Osteoblast (primary cell): ENCODE data around the gene CD300LD. TPM values are rescaled to one million over a fixed set of nuclear protein-coding genes. Genes with fewer than 3 reads are reported as not detected.
"Not testable (repeated sequence)": the region's sequence is repeated elsewhere in the genome, so short reads cannot be mapped to it uniquely, and the experiment has no call there.

Source experiments
- DNase-seq: peaks from one replicate; pipeline ENCODE4 v3.0.0; 2011; ENCODE audit warnings: low spot score, mixed read lengths; ENCODE audit not compliant: insufficient read length; ENCODE audit errors: missing footprints
- H2AFZ ChIP-seq: 2 replicates; pipeline ENCODE4 v1.6.0; 2011; ENCODE audit warnings: mild to moderate bottlenecking, low read length
- H3K27ac ChIP-seq: 2 replicates; pipeline ENCODE4 v1.5.1; 2011; ENCODE audit warnings: mild to moderate bottlenecking, low read depth, low read length, moderate library complexity
- H3K27me3 ChIP-seq: 2 replicates; pipeline ENCODE4 v1.6.0; 2012; ENCODE audit warnings: mild to moderate bottlenecking, control low read depth, inconsistent platforms, low read length, moderate library complexity; ENCODE audit not compliant: insufficient read depth
- H3K36me3 ChIP-seq: 2 replicates; pipeline ENCODE4 v1.5.1; 2011; ENCODE audit warnings: mild to moderate bottlenecking, low read length, control low read depth, moderate library complexity; ENCODE audit not compliant: insufficient read depth
- H3K4me1 ChIP-seq: 2 replicates; pipeline ENCODE4 v1.5.1; 2011; ENCODE audit warnings: mild to moderate bottlenecking, low read length, control low read depth, moderate library complexity; ENCODE audit not compliant: insufficient read depth
- H3K4me2 ChIP-seq: 2 replicates; pipeline ENCODE4 v1.6.0; 2011; ENCODE audit warnings: mild to moderate bottlenecking, low read length; ENCODE audit not compliant: insufficient read depth
- H3K4me3 ChIP-seq: fragments of 200-600 bp; sonication (generic); 3 replicates; pipeline ENCODE4 v1.5.1; 2012; ENCODE audit warnings: mild to moderate bottlenecking, low read length, inconsistent platforms; ENCODE audit not compliant: insufficient read depth
- H3K79me2 ChIP-seq: 2 replicates; pipeline ENCODE4 v1.6.0; 2012; ENCODE audit warnings: mild to moderate bottlenecking, low read length, control low read depth, inconsistent platforms; ENCODE audit not compliant: insufficient read depth
- H3K9me3 ChIP-seq: 2 replicates; pipeline ENCODE4 v1.5.1; 2011; ENCODE audit warnings: low read depth, low read length, control low read depth
- H4K20me1 ChIP-seq: 2 replicates; pipeline ENCODE4 v1.6.0; 2012; ENCODE audit warnings: mild to moderate bottlenecking, low read length, control low read depth; ENCODE audit not compliant: insufficient read depth
- CTCF ChIP-seq: IDR thresholded peaks from 2 replicates; pipeline ENCODE4 v1.5.1; 2011; ENCODE audit warnings: mild to moderate bottlenecking, low read depth, low read length, moderate library complexity; ENCODE audit errors: extremely low read depth
- total RNA-seq: library from RNA; depleted of rRNA; stranded (reverse); fragments of >200 nt; gene quantifications from 2 replicates; pipeline ENCODE4 v1.2.3, GENCODE V29; 2012

Gene CD300LD
- total RNA-seq, 1 donor: not detected

GRCh38 chr17:74632617-74633016 is 40.5 kb upstream of the CD300LD start:
- no peaks in the 10 kb centered on the region for H3K9me3 ChIP-seq
- no peaks in the 10 kb centered on the region for H3K36me3 ChIP-seq
- DNase-seq: no peak
- TF ChIP-seq CTCF: no peak
- H3K4me1 ChIP-seq: no peaks in the 10 kb centered on the region
- peaks cover 5% of the 10 kb centered on the region for H3K27me3 ChIP-seq
- no peak overlapping the region for H3K27ac ChIP-seq
- no peaks in the 10 kb centered on the region for H4K20me1 ChIP-seq
- H3K4me2 ChIP-seq: no peak overlapping the region
- H2AFZ ChIP-seq: no peak overlapping the region
- H3K4me3 ChIP-seq: no peak overlapping the region
- H3K79me2 ChIP-seq: no peaks in the 10 kb centered on the region

- Histone ChIP-seq H3K4me1 (no peaks in the 10 kb centered on the region), H3K27ac (no peak overlapping the region), H4K20me1 (no peaks in the 10 kb centered on the region), H3K79me2 (no peaks in the 10 kb centered on the region), H3K4me2 (no peak overlapping the region), H3K27me3 (peaks cover 5% of the 10 kb centered on the region), H3K36me3 (no peaks in the 10 kb centered on the region), H3K9me3 (no peaks in the 10 kb centered on the region), H3K4me3 (no peak overlapping the region), H2AFZ (no peak overlapping the region)
- no peak for TF ChIP-seq CTCF
- DNase-seq: no peak
Observed at GRCh38 chr17:74631468-74632450, 39.7 kb upstream of the CD300LD start.

GRCh38 chr17:74630251-74630650 is 38.2 kb upstream of the CD300LD start:
- not testable (repeated sequence) for DNase-seq, H3K9me3 ChIP-seq, H3K27me3 ChIP-seq, H3K4me3 ChIP-seq, H3K79me2 ChIP-seq, H3K27ac ChIP-seq, H3K36me3 ChIP-seq, H2AFZ ChIP-seq, H3K4me1 ChIP-seq, H3K4me2 ChIP-seq, H4K20me1 ChIP-seq

GRCh38 chr17:74625661-74626060 is 33.6 kb upstream of the CD300LD start:
- Histone ChIP-seq H3K27ac (no peak overlapping the region), H3K36me3 (no peaks in the 10 kb centered on the region), H3K27me3 (no peaks in the 10 kb centered on the region), H3K4me1 (no peaks in the 10 kb centered on the region), H3K79me2 (no peaks in the 10 kb centered on the region), H3K9me3 (no peaks in the 10 kb centered on the region), H3K4me3 (no peak overlapping the region), H2AFZ (no peak overlapping the region), H3K4me2 (no peak overlapping the region), H4K20me1 (no peaks in the 10 kb centered on the region)
- no peak for DNase-seq
- no peak for TF ChIP-seq CTCF
